SJCRH30 (cell line): Measurements from ENCODE around the gene PRIM2. TPM values are rescaled to one million over a fixed set of nuclear protein-coding genes. Genes with fewer than 3 reads are reported as not detected.
"Not testable (repeated sequence)": the region's sequence is repeated elsewhere in the genome, so short reads cannot be mapped to it uniquely, and the experiment has no call there.

Experiments
- DNase-seq, 2 experiments: peaks; one replicate each; pipeline ENCODE4 v3.0.0-alpha.2; 2015 to 2020
- H3K27ac ChIP-seq: fragments of 250-450 bp; sonication (Bioruptor Pico); 2 replicates; pipeline ENCODE4 v1.5.1; 2020; ENCODE audit warnings: mild to moderate bottlenecking, moderate library complexity
- H3K27me3 ChIP-seq: fragments of 250-450 bp; sonication (Bioruptor Pico); 2 replicates; pipeline ENCODE4 v1.5.1; 2020; ENCODE audit warnings: mild to moderate bottlenecking, moderate library complexity
- H3K36me3 ChIP-seq: fragments of 250-450 bp; sonication (Bioruptor Pico); 2 replicates; pipeline ENCODE4 v1.5.1; 2020; ENCODE audit warnings: mild to moderate bottlenecking, moderate library complexity
- H3K4me1 ChIP-seq: fragments of 250-450 bp; sonication (Bioruptor Pico); 2 replicates; pipeline ENCODE4 v1.5.1; 2020; ENCODE audit warnings: mild to moderate bottlenecking, moderate library complexity
- H3K4me3 ChIP-seq: fragments of 250-450 bp; sonication (Bioruptor Pico); 2 replicates; pipeline ENCODE4 v1.5.1; 2020; ENCODE audit warnings: mild to moderate bottlenecking, moderate library complexity
- H3K9me3 ChIP-seq: fragments of 250-450 bp; sonication (Bioruptor Pico); replicated peaks from 2 replicates; pipeline ENCODE4 v1.5.1; 2020; ENCODE audit warnings: mild to moderate bottlenecking, moderate library complexity
- total RNA-seq: library from RNA; depleted of rRNA; stranded (reverse); fragments of >200 nt; shearing (Covaris generic); gene quantifications from 2 replicates; pipeline ENCODE4 v1.2.3, GENCODE V29; 2014

PRIM2 gene
- total RNA-seq, 1 experiment from 2014 or later, result 33.5 TPM

- Histone ChIP-seq H3K4me3 (no peak overlapping the region), H3K27me3 (no peaks in the 10 kb centered on the region), H3K36me3 (no peaks in the 10 kb centered on the region), H3K4me1 (no peaks in the 10 kb centered on the region), H3K9me3 (no peaks in the 10 kb centered on the region), H3K27ac (no peak overlapping the region)
- no peak for DNase-seq
Measured at GRCh38 chr6:57434944-57435343, 117.5 kb downstream of the PRIM2 start.

- no peaks in the 10 kb centered on the region for H3K36me3 ChIP-seq
- H3K27ac ChIP-seq, result no peak overlapping the region
- H3K9me3 ChIP-seq, result no peaks in the 10 kb centered on the region
- DNase-seq, result no peak
- H3K27me3 ChIP-seq, result no peaks in the 10 kb centered on the region
- H3K4me3 ChIP-seq, result no peak overlapping the region
- H3K4me1 ChIP-seq, result no peaks in the 10 kb centered on the region
Measured at GRCh38 chr6:57435475-57436160, 118.2 kb downstream of the PRIM2 start.

- not testable (repeated sequence) for H3K9me3 ChIP-seq, DNase-seq, H3K36me3 ChIP-seq, H3K27ac ChIP-seq, H3K4me1 ChIP-seq, H3K27me3 ChIP-seq, H3K4me3 ChIP-seq
Measured at GRCh38 chr6:57440735-57441134, 123.3 kb downstream of the PRIM2 start.

GRCh38 chr6:57442133-57442532 is 124.7 kb downstream of the PRIM2 start:
- H3K27me3 ChIP-seq, result not testable (repeated sequence)

GRCh38 chr6:57443181-57443580 is 125.8 kb downstream of the PRIM2 start:
- not testable (repeated sequence) for H3K4me1 ChIP-seq, DNase-seq, H3K4me3 ChIP-seq, H3K27me3 ChIP-seq, H3K36me3 ChIP-seq, H3K27ac ChIP-seq, H3K9me3 ChIP-seq

More at GRCh38 chr6:57442133-57442532, 124.7 kb downstream of the PRIM2 start:
- not testable (repeated sequence) for H3K36me3 ChIP-seq, H3K9me3 ChIP-seq, H3K4me1 ChIP-seq, H3K27ac ChIP-seq, H3K4me3 ChIP-seq, DNase-seq

- not testable (repeated sequence) for H3K27me3 ChIP-seq, H3K27ac ChIP-seq, H3K36me3 ChIP-seq, H3K4me1 ChIP-seq, H3K4me3 ChIP-seq, DNase-seq, H3K9me3 ChIP-seq
Measured at GRCh38 chr6:57444787-57445186, 127.4 kb downstream of the PRIM2 start.

- not testable (repeated sequence) for H3K9me3 ChIP-seq, H3K27ac ChIP-seq, H3K4me1 ChIP-seq, H3K27me3 ChIP-seq, DNase-seq, H3K4me3 ChIP-seq, H3K36me3 ChIP-seq
Measured at GRCh38 chr6:57445379-57445778, 127.9 kb downstream of the PRIM2 start.

- H3K36me3 ChIP-seq, H3K4me3 ChIP-seq, DNase-seq, H3K4me1 ChIP-seq, H3K27me3 ChIP-seq, H3K27ac ChIP-seq, H3K9me3 ChIP-seq: not testable (repeated sequence)
Measured at GRCh38 chr6:57445790-57446468, 128.5 kb downstream of the PRIM2 start.

- not testable (repeated sequence) for H3K4me3 ChIP-seq, H3K27me3 ChIP-seq, DNase-seq
Measured at GRCh38 chr6:57449496-57450066, 132.2 kb downstream of the PRIM2 start.

GRCh38 chr6:57459781-57460180 is 142.4 kb downstream of the PRIM2 start:
- not testable (repeated sequence) for H3K4me1 ChIP-seq, H3K4me3 ChIP-seq, H3K36me3 ChIP-seq, DNase-seq, H3K9me3 ChIP-seq, H3K27ac ChIP-seq, H3K27me3 ChIP-seq

More at GRCh38 chr6:57449496-57450066, 132.2 kb downstream of the PRIM2 start:
- H3K36me3 ChIP-seq, H3K27ac ChIP-seq, H3K4me1 ChIP-seq, H3K9me3 ChIP-seq: not testable (repeated sequence)

- H3K27me3 ChIP-seq, H3K9me3 ChIP-seq, H3K4me1 ChIP-seq, H3K36me3 ChIP-seq, DNase-seq, H3K27ac ChIP-seq, H3K4me3 ChIP-seq: not testable (repeated sequence)
Measured at GRCh38 chr6:57461022-57461421, 143.6 kb downstream of the PRIM2 start.

GRCh38 chr6:57463809-57464208 is 146.4 kb downstream of the PRIM2 start:
- not testable (repeated sequence) for H3K27ac ChIP-seq, H3K36me3 ChIP-seq, H3K27me3 ChIP-seq, DNase-seq, H3K4me3 ChIP-seq, H3K9me3 ChIP-seq, H3K4me1 ChIP-seq

- H3K36me3 ChIP-seq, DNase-seq, H3K27ac ChIP-seq: not testable (repeated sequence)
Measured at GRCh38 chr6:57465968-57466367, 148.5 kb downstream of the PRIM2 start.

GRCh38 chr6:57469072-57469471 is 151.6 kb downstream of the PRIM2 start:
- H3K4me1 ChIP-seq, result no peaks in the 10 kb centered on the region
- H3K36me3 ChIP-seq, result no peaks in the 10 kb centered on the region
- H3K27ac ChIP-seq, result no peak overlapping the region
- H3K27me3 ChIP-seq, result no peaks in the 10 kb centered on the region
- H3K9me3 ChIP-seq, result no peaks in the 10 kb centered on the region
- no peak overlapping the region for H3K4me3 ChIP-seq
- no peak for DNase-seq

More at GRCh38 chr6:57465968-57466367, 148.5 kb downstream of the PRIM2 start:
- H3K27me3 ChIP-seq, H3K9me3 ChIP-seq, H3K4me1 ChIP-seq, H3K4me3 ChIP-seq: not testable (repeated sequence)

- not testable (repeated sequence) for H3K27ac ChIP-seq, DNase-seq, H3K9me3 ChIP-seq, H3K4me1 ChIP-seq, H3K36me3 ChIP-seq, H3K27me3 ChIP-seq, H3K4me3 ChIP-seq
Measured at GRCh38 chr6:57470148-57470547, 152.7 kb downstream of the PRIM2 start.
